BLaER1 treated with 17β-estradiol and CSF1 and Interleukin-3, amounts not matched to agents 10 nM and 100 nM (cell line): ENCODE data around the gene KIF19.
A peak's percentile ranks its signal among the peaks of the same experiment; 100 is the strongest.

ENCODE experiments used
- H3K27ac ChIP-seq, 11 experiments: shearing (Covaris generic); formaldehyde crosslinking; 2 replicates each; pipeline ENCODE4 v1.8.1; 2022
- H3K27me3 ChIP-seq, 11 experiments: shearing (Covaris generic); formaldehyde crosslinking; 2 replicates each; pipeline ENCODE4 v1.8.1; 2022
- H3K36me3 ChIP-seq, 11 experiments: shearing (Covaris generic); formaldehyde crosslinking; 2 replicates each; pipeline ENCODE4 v1.8.1; 2022
- H3K4me1 ChIP-seq, 10 experiments: shearing (Covaris generic); formaldehyde crosslinking; 2 replicates each; pipeline ENCODE4 v1.8.1; 2022
- H3K4me2 ChIP-seq, 11 experiments: shearing (Covaris generic); formaldehyde crosslinking; 2 replicates each; pipeline ENCODE4 v1.8.1; 2022
- H3K4me3 ChIP-seq, 10 experiments: shearing (Covaris generic); formaldehyde crosslinking; 2 replicates each; pipeline ENCODE4 v1.8.1; 2022
- H3K9ac ChIP-seq, 11 experiments: shearing (Covaris generic); formaldehyde crosslinking; 2 replicates each; pipeline ENCODE4 v1.8.1; 2022
- H3K9me3 ChIP-seq, 11 experiments: shearing (Covaris generic); formaldehyde crosslinking; replicated peaks in 1 of 11; 2 replicates each; pipeline ENCODE4 v1.8.1; 2022
- H4K20me1 ChIP-seq, 11 experiments: shearing (Covaris generic); formaldehyde crosslinking; 2 replicates each; pipeline ENCODE4 v1.8.1; 2022
- Cebpa-rat ChIP-seq, 11 experiments: shearing (Covaris generic); IDR thresholded peaks; 2 replicates each; pipeline ENCODE4 v1.8.1; 2022

The KIF19 gene

DNA sequence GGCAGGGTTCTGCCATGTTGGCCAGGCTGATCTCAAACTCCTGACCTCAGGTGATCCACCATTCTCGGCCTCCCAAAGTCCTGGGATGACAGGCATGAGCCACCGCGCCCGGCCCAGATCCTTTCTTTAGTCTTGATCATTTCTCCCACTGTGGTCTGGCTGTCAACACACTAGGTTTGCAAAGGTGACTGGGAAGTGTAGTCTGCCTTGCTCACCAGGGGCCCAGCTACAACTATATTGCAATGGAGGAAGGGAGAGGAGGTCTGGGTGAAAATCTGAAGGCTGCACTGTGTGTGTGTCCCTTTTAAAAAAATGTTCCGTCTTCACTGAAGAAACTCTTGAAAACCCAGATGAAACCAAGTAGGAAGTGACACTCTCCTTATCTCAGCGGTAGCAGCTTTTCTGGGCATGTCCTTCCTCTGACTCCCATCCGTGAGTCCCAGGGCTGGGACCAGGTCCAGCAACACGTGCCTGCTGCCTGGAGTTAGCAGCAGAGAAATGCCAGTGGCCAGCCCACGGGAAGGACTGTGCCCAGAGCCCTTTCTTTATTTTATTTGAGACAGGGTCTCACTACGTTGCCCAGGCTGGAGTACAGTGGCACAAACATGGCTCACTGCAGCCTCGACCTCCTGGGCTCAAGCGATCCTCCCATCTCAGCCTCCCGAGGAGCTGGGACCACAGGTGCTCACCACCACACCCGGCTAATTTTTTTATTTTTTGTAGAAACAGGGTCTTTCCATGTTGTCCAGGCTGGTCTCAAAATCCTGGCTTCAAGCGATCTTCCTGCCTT is 17.8 kb upstream of the KIF19 start:
- Histone ChIP-seq H3K4me2 (peak overlapping the region; percentile 52 to 93 (median 79)), H3K27me3 (no peaks in the 10 kb centered on the region), H3K9me3 (peaks cover 6 to 17% (median 10%) of the 10 kb centered on the region in 11 experiments; a peak in 21 of 22 replicates), H3K9ac (peak overlapping the region in 8 of 11 experiments; percentile 3 to 57 (median 43); a peak in 12 of 22 replicates), H3K4me3 (no peak overlapping the region), H3K36me3 (peaks cover 0 to 7% (median 0%) of the 10 kb centered on the region in 11 experiments; a peak in 1 of 22 replicates), H3K4me1 (peaks cover 60 to 79% (median 70%) of the 10 kb centered on the region in 10 experiments), H3K27ac (peak overlapping the region in 9 of 11 experiments; percentile 18 to 96 (median 92); a peak in 17 of 22 replicates), H4K20me1 (no peaks in the 10 kb centered on the region)
- no peak for TF ChIP-seq Cebpa-rat (IDR thresholded peaks at IDR 0.05)

DNA sequence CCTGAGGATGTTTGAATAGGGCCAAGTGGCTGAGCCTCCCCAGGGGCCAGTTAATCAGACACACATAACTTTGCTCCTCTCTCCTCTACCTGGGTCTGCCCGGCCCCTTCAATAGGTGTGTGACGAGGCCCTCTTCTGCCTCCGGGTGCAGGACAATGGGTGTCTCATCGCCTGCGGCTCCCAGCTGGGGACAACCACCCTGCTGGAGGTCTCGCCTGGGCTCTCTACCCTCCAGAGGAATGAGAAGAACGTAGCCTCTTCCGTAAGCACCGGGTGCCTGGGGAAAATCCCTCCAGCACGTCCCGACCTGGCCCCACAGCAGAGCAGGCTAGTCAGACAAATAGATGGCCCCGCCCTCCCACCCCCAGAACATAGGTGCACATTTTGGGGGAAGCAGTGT is 16.1 kb upstream of the KIF19 start:
- Histone ChIP-seq H4K20me1 (no peaks in the 10 kb centered on the region), H3K27ac (peak overlapping the region in 6 of 11 experiments; percentile 13 to 50 (median 24); a peak in 5 of 22 replicates), H3K27me3 (no peaks in the 10 kb centered on the region), H3K4me2 (peak overlapping the region; percentile 63 to 93 (median 79)), H3K9me3 (peaks cover 6 to 23% (median 12%) of the 10 kb centered on the region in 11 experiments; a peak in 21 of 22 replicates), H3K36me3 (peaks cover 0 to 7% (median 0%) of the 10 kb centered on the region in 11 experiments; a peak in 1 of 22 replicates), H3K4me3 (no peak overlapping the region), H3K9ac (peak overlapping the region in 6 of 11 experiments; percentile 9 to 42 (median 34); a peak in 5 of 22 replicates), H3K4me1 (peaks cover 43 to 74% (median 63%) of the 10 kb centered on the region in 10 experiments)
- TF ChIP-seq Cebpa-rat (IDR thresholded peaks at IDR 0.05), result no peak

DNA sequence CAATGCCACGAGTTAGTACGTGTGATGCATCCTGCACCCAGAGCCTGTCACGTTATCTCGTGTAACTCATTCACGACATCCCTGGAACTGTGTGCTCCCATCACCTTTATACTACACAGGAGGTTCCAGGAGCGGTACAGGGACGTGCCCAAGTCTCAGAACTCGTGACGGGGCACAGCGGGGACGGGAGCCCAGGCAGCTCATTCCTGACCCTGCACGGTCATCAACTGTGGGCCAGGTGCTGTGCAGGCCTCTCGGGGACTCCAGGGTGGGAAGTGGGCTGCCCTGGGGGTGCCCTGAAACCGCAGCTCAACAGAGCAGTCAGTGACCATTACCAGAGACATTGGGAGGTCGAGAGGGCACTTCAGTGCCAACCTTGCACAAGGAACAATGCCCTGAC is 11.1 kb upstream of the KIF19 start:
- Histone ChIP-seq H3K4me2 (no peak overlapping the region), H3K27me3 (no peaks in the 10 kb centered on the region)

DNA sequence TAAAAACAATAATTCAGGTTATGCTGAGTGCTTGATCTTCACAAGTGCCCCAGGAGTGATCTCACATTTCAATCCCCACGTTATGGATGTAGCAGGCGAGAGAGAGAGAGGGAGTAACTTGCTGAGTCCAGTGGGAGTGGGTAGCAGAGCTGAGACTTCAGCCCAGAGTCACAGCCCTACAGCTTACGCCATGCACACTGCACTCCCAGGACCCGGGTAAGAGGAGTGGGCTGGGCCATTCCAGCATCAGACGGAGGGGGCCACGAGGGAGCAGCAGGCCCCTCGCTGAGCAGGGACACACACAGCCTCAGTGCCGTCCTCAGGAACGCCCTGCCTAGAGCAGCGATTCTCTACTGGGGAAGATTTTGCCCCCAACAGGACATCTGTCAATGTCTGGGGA is 9.8 kb upstream of the KIF19 start:
- no peak overlapping the region for H3K4me3 ChIP-seq
- H4K20me1 ChIP-seq, result no peaks in the 10 kb centered on the region
- no peak for TF ChIP-seq Cebpa-rat (IDR thresholded peaks at IDR 0.05)
- no peak overlapping the region for H3K27ac ChIP-seq
- peaks cover 0 to 25% (median 14%) of the 10 kb centered on the region in 10 experiments; a peak in 15 of 20 replicates for H3K4me1 ChIP-seq
- peaks cover 0 to 7% (median 0%) of the 10 kb centered on the region in 11 experiments; a peak in 1 of 22 replicates for H3K36me3 ChIP-seq
- no peaks in the 10 kb centered on the region for H3K27me3 ChIP-seq
- no peak overlapping the region for H3K4me2 ChIP-seq
- peaks cover 6 to 23% (median 12%) of the 10 kb centered on the region in 11 experiments; a peak in 21 of 22 replicates for H3K9me3 ChIP-seq
- H3K9ac ChIP-seq, result no peak overlapping the region

More for the DNA sequence above, 11.1 kb upstream of the KIF19 start:
- TF ChIP-seq Cebpa-rat (IDR thresholded peaks at IDR 0.05), result no peak
- no peak overlapping the region for H3K27ac ChIP-seq
- H3K36me3 ChIP-seq, result peaks cover 0 to 7% (median 0%) of the 10 kb centered on the region in 11 experiments; a peak in 1 of 22 replicates
- peaks cover 2 to 33% (median 17%) of the 10 kb centered on the region in 10 experiments; a peak in 19 of 20 replicates for H3K4me1 ChIP-seq
- no peak overlapping the region for H3K9ac ChIP-seq
- H4K20me1 ChIP-seq, result no peaks in the 10 kb centered on the region
- H3K4me3 ChIP-seq, result no peak overlapping the region
- H3K9me3 ChIP-seq, result peaks cover 6 to 23% (median 12%) of the 10 kb centered on the region in 11 experiments; a peak in 21 of 22 replicates

DNA sequence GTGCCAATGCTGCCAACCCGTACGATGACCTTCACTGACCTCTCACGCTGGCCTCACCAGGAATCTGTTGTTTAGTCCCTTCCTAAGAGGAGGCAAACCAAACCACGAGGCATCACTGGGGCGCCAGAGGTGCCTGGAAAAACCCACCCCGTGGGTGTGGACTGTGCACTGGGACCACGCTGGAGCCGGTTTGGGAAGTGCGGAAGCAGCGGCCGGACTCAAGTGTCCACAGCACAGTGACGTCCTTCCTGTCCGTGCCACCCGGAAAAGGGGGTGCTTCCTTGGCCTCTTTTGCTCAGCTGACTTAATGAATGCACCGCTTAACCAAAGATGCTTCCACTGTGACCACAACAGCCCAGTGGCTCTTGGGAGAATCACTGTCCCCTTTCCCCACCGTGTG is 9.0 kb upstream of the KIF19 start:
- H3K36me3 ChIP-seq, result peaks cover 0 to 7% (median 0%) of the 10 kb centered on the region in 11 experiments; a peak in 1 of 22 replicates

DNA sequence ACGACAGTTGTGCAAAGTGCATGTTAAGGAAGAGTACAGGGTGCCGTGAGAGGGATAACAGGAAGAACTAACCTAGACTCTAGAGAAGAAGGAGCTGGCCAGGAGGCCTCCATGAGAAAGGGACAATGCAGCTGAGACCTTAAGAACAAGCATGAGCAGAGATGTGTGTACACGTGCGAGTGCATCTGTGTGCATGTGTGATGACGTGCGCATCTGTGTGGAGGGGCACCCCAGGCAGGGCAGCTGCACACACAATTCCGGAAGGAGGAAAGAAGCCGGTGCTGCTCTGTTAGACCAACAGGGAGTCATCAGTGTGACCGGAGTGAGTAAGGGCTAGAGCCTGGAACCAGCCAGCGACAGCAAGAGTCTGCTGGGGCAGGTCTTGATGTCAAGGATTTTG is 7.6 kb upstream of the KIF19 start:
- Histone ChIP-seq H3K9ac (no peak overlapping the region), H3K27me3 (no peaks in the 10 kb centered on the region), H3K9me3 (peaks cover 0 to 4% (median 0%) of the 10 kb centered on the region in 11 experiments; a peak in 6 of 22 replicates), H3K27ac (no peak overlapping the region), H4K20me1 (no peaks in the 10 kb centered on the region; a peak in 1 of 22 replicates), H3K4me3 (no peak overlapping the region), H3K36me3 (no peaks in the 10 kb centered on the region), H3K4me1 (peaks cover 0 to 22% (median 10%) of the 10 kb centered on the region in 10 experiments; a peak in 15 of 20 replicates), H3K4me2 (no peak overlapping the region)
- no peak for TF ChIP-seq Cebpa-rat (IDR thresholded peaks at IDR 0.05)

More for the DNA sequence above, 9.0 kb upstream of the KIF19 start:
- no peaks in the 10 kb centered on the region for H3K27me3 ChIP-seq
- H3K9me3 ChIP-seq, result peaks cover 6 to 17% (median 12%) of the 10 kb centered on the region in 11 experiments; a peak in 21 of 22 replicates
- TF ChIP-seq Cebpa-rat (IDR thresholded peaks at IDR 0.05), result no peak
- H3K4me1 ChIP-seq, result peaks cover 0 to 25% (median 14%) of the 10 kb centered on the region in 10 experiments; a peak in 15 of 20 replicates
- H3K4me2 ChIP-seq, result peak overlapping the region in 1 of 11 experiments; percentile 9; a peak in 1 of 22 replicates
- no peak overlapping the region for H3K9ac ChIP-seq
- H3K27ac ChIP-seq, result no peak overlapping the region
- H3K4me3 ChIP-seq, result no peak overlapping the region
- no peaks in the 10 kb centered on the region; a peak in 1 of 22 replicates for H4K20me1 ChIP-seq

DNA sequence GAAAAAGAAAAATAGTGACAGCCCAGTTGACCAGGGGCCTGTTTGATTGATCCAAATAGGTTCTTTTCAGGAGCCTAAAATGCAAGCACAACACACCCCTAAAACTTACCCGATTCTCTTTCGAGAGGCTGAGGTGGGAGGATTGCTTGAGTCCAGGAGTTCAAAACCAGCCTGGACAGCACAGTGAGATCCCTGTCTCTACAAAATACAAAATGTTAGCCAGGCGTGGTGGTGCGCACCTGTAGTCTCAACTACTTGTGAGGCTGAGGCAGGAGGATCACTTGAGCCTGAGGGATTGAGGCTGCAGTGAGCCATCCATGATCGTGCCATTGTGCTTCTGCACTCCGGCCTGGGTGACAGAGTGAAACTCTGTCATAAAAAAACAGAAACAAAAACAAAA is 1.5 kb upstream of the KIF19 start:
- Histone ChIP-seq H3K36me3 (no peaks in the 10 kb centered on the region), H3K4me2 (peak overlapping the region; percentile 90 to 100 (median 99); a peak in 20 of 22 replicates), H3K9me3 (no peaks in the 10 kb centered on the region), H3K9ac (peak overlapping the region in 4 of 11 experiments; percentile 15 to 64 (median 44); a peak in 1 of 22 replicates), H4K20me1 (peaks cover 0 to 7% (median 0%) of the 10 kb centered on the region in 11 experiments; a peak in 2 of 22 replicates), H3K4me1 (peaks cover 28 to 61% (median 51%) of the 10 kb centered on the region in 10 experiments), H3K4me3 (no peak overlapping the region), H3K27ac (peak overlapping the region in 2 of 11 experiments; percentile 50 to 66; a peak in 3 of 22 replicates), H3K27me3 (peaks cover 7 to 42% (median 18%) of the 10 kb centered on the region in 11 experiments; a peak in 19 of 22 replicates)
- no peak for TF ChIP-seq Cebpa-rat (IDR thresholded peaks at IDR 0.05)

DNA sequence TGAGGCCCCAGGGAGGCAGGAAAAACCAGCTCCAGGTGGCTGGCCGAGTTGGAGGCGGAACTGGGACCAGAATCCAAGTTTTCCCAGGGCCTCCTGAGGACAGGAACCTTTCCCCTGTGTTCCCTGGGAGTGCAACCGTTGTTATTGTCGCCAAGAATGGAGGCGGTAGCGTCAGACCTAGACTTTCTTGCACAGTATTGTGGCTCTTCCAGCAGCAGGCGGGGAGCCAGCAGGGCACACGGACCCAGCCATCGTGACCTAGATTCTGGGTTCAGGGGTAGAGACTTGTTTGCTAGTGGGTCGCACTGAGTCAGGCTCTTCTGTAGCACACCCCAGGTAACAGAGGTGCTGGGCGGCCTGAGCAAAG is 667 bp upstream of the KIF19 start:
- H3K4me2 ChIP-seq, result peak overlapping the region; percentile 90 to 100 (median 99)

More for the DNA sequence above, 667 bp upstream of the KIF19 start:
- Histone ChIP-seq H3K27me3 (peaks cover 7 to 42% (median 18%) of the 10 kb centered on the region in 11 experiments; a peak in 19 of 22 replicates), H4K20me1 (peaks cover 0 to 7% (median 0%) of the 10 kb centered on the region in 11 experiments; a peak in 3 of 22 replicates), H3K36me3 (no peaks in the 10 kb centered on the region), H3K27ac (peak overlapping the region in 7 of 11 experiments; percentile 16 to 66 (median 50); a peak in 12 of 22 replicates), H3K4me3 (peak overlapping the region; percentile 48 to 68 (median 55); a peak in 19 of 20 replicates), H3K9ac (peak overlapping the region; percentile 35 to 65 (median 60); a peak in 17 of 22 replicates), H3K9me3 (no peaks in the 10 kb centered on the region), H3K4me1 (peaks cover 28 to 65% (median 56%) of the 10 kb centered on the region in 10 experiments)
- TF ChIP-seq Cebpa-rat (IDR thresholded peaks at IDR 0.05), result no peak
